Omental fat pad (tissue), 4 donors: ENCODE data around the gene DAPK1. TPM values are rescaled to one million over a fixed set of nuclear protein-coding genes. Genes with fewer than 3 reads are reported as not detected.

Source experiments
- ATAC-seq: fragments of 150-250 bp; one replicate; pipeline ENCODE4 v1.9.1; 2016; ENCODE audit warnings: mild to moderate bottlenecking, moderate library complexity; ENCODE audit not compliant: low FRiP score
- DNase-seq: peaks from one replicate; pipeline ENCODE4 v3.0.0-alpha.2; 2019; ENCODE audit warnings: low spot score
- total RNA-seq, 4 donors: library from RNA; depleted of rRNA; stranded (reverse); fragments of >200 nt; gene quantifications; one replicate each; pipeline ENCODE4 v1.1.0, GENCODE V29; 2016
- TF ChIP-seq, protein P1 (sequence below), 3 donors: fragments of 450-650 bp; IDR thresholded peaks; one replicate each; pipeline ENCODE4 v1.5.1; 2016 to 2017; ENCODE audit warnings: antibody characterized with exemption in 3 of 3, mild to moderate bottlenecking in 3 of 3, moderate library complexity in 2 of 3

The DAPK1 gene
- total RNA-seq, 4 donors from 2014 or later: 56.1 to 214 (median 88.1) TPM

DNA sequence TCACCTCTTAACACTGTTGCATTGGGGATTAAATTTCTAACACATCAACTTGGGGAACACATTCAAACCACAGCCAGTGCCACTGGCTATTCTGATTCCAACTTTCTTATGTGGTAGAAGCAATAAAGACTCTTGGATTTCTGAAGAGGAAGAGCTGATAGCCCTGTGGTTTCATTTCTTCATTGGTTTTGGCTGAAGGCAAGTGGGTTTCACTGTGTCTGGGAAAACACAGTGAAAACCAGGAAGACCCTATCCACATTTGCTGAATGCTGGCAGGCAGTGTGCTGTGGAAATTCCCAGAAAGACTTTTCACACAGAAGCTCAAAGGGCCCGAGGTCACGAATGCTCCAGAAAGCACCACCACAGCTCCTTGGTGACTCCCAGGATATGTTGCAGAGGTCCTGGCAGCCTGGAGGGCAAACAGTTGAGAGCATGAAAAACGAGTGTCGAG is 67.1 kb downstream of the DAPK1 start:
- DNase-seq: no peak
- TF ChIP-seq, protein P1, sequence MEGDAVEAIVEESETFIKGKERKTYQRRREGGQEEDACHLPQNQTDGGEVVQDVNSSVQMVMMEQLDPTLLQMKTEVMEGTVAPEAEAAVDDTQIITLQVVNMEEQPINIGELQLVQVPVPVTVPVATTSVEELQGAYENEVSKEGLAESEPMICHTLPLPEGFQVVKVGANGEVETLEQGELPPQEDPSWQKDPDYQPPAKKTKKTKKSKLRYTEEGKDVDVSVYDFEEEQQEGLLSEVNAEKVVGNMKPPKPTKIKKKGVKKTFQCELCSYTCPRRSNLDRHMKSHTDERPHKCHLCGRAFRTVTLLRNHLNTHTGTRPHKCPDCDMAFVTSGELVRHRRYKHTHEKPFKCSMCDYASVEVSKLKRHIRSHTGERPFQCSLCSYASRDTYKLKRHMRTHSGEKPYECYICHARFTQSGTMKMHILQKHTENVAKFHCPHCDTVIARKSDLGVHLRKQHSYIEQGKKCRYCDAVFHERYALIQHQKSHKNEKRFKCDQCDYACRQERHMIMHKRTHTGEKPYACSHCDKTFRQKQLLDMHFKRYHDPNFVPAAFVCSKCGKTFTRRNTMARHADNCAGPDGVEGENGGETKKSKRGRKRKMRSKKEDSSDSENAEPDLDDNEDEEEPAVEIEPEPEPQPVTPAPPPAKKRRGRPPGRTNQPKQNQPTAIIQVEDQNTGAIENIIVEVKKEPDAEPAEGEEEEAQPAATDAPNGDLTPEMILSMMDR (IDR thresholded peaks at IDR 0.05): no peak
- no peak for ATAC-seq

DNA sequence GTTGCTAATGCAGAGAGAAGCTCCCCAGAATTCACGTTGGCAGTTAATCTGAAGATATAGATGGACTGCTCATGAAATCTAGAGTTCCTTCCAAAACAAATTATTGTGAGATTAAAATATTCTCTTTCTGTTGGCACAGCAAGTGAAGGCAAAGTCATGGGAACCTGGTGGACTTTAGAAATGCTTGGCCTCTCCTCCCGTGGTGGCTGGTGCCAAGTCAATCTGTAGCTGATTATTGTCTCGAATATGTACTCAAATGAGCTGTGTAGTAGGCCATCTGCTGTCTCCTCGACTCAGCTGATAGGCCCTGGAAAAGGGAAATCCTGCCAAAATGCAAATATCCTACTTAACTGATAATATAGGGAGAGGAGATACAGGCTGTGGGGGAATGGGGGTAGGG is 69.3 kb downstream of the DAPK1 start:
- DNase-seq (no peak), ATAC-seq (no peak)
- TF ChIP-seq, protein P1 (IDR thresholded peaks at IDR 0.05): no peak

DNA sequence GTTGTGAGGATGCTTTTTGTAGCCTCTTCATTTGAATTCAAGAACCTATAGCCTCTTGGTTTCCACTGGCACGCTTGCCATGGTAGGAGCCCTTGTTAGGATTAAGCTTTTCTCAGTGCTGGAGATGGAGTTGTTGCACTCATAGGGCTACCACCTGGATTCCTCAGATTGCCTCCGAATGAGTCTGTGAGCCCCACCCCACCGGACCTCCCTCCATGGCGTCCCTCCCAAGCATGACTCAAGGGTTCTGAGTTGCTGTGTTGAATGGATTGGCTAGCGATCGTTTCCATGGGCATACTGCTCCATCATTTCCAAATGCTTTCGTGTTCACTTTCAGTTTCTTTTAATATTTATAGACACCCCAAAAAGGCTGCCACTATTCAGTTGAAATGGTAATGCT is 69.9 kb downstream of the DAPK1 start:
- ATAC-seq (peak; percentile 90), DNase-seq (no peak)
- TF ChIP-seq, protein P1 (IDR thresholded peaks at IDR 0.05): no peak

DNA sequence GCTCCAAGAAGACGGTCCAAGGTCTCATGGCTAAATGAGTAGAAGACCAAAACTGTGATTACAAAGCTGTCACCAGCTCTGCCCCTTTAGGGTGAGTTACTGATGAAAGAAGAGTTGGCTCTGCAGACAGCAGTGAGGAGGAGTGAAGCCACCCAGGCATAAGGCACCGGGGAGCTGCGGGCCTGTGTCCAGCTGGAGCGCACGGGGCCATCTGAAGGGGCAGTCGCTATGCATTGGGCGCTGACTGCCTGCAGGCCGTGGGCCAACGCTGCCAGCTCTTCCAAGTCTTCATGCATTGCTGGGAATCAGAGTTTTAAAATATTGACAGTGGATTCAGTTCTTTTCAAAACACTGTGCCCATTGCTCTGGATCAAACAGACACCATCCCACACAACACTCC is 70.3 kb downstream of the DAPK1 start:
- DNase-seq (no peak), ATAC-seq (no peak)
- TF ChIP-seq, protein P1 (IDR thresholded peaks at IDR 0.05): no peak

DNA sequence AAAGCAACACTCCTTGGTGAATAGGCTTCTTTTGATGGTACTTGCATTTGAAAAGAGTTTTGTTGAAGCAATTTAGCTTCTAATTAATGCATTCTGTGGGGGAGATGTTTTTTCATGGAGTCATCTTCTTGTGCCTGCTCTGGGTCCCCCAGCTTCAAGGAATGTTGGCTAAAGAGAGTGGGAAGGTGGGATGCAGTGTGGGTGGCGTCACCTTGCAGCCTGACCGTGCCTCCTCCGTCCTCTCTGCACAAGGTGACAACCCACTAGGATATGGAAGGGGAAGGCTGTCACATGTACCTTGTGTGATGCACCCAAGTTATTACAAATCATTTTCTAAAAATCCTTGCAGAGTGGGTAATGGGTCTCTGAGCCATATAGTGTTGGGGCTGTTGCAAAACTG is 70.7 kb downstream of the DAPK1 start:
- ATAC-seq: peak; percentile 6
- TF ChIP-seq, protein P1 (IDR thresholded peaks at IDR 0.05): no peak

DNA sequence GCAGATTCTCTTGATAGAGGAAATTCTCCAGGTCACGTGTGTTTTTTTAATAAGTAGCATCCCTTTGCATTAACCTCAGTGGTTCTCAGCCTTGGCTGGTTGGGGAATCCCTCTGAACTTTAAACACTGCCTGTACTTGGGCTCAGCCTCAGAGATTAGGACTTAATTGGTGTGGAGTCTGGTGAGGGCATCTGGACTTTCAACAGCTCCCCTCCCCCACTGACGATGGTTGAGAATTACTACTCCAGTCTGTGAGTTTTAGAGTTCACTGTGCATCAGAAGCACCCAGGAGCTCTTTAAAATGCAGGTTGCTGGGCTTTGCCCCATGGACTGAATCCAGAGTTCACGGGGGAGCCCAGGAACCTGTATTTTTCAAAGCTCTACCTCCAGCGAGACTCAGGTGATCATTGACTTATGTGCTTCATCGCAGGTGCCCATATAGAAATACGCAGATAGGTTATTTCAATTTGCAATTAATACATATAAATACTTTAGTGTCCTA is 71.4 kb downstream of the DAPK1 start:
- DNase-seq (no peak), ATAC-seq (no peak)
- TF ChIP-seq, protein P1 (IDR thresholded peaks at IDR 0.05): no peak

More for the DNA sequence above, 70.7 kb downstream of the DAPK1 start:
- DNase-seq: no peak

DNA sequence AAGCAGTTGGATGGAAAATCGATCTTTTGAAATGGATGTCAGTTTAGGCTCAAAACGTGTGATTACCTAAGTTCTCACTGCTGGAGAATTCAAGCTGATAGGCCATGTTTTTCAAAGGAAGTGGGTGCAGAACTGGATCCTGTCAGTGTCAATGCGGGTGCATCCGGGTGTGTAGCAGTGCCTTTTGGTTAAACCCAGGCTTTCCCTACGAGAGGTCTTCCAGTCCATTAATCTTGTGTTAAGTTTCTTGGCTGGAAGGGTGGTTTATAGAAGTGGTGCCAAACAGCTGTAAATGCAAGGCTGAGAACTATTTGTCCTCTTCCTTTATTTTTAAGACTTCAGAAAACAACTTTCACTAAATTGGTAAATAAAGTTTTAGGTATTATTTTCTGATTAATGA is 71.9 kb downstream of the DAPK1 start:
- no peak for DNase-seq
- TF ChIP-seq, protein P1 (IDR thresholded peaks at IDR 0.05): no peak
- ATAC-seq: no peak
